Tibial nerve (tissue), 4 donors: ENCODE results near the gene NDUFB10. TPM values are rescaled to one million over a fixed set of nuclear protein-coding genes. Genes with fewer than 3 reads are reported as not detected.

Source experiments
- DNase-seq, 2 donors: peaks; one replicate each; pipeline ENCODE4 v3.0.0-alpha.2; 2019; ENCODE audit warnings: low spot score in 2 of 2
- H3K27ac ChIP-seq, 4 donors: fragments of 200-600 bp; sonication (generic) in 3 of 4; one replicate each; pipeline ENCODE4 v1.5.1; 2017 to 2019; ENCODE audit warnings: mild to moderate bottlenecking in 1 of 4
- H3K27me3 ChIP-seq, 2 donors: fragments of 200-600 bp; sonication (generic) in 1 of 2; one replicate each; pipeline versions ENCODE4 v1.5.1 to v1.6.0; 2017 to 2019
- H3K36me3 ChIP-seq, 3 donors: fragments of 200-600 bp; sonication (generic); one replicate each; pipeline ENCODE4 v1.5.1; 2018 to 2019
- H3K4me1 ChIP-seq, 4 donors: fragments of 200-600 bp; sonication (generic) in 3 of 4; one replicate each; pipeline ENCODE4 v1.5.1; 2017 to 2019
- H3K4me3 ChIP-seq, 4 donors: fragments of 200-600 bp; sonication (generic) in 3 of 4; one replicate each; pipeline ENCODE4 v1.5.1; 2017 to 2019; ENCODE audit warnings: mild to moderate bottlenecking in 1 of 4, moderate library complexity in 1 of 4
- H3K9me3 ChIP-seq, 4 donors: fragments of 200-600 bp; sonication (generic) in 3 of 4; one replicate each; pipeline ENCODE4 v1.5.1; 2017 to 2019
- CTCF ChIP-seq, 5 experiments: fragments of 200-600 bp in 3 of 5; fragments of 450-650 bp in 2 of 5; sonication (generic) in 3 of 5; IDR thresholded peaks; one replicate each; pipeline ENCODE4 v1.5.1; 2016 to 2019; ENCODE audit warnings: antibody characterized with exemption in 5 of 5, mild to moderate bottlenecking in 3 of 5, moderate library complexity in 2 of 5
- EP300 ChIP-seq, 2 donors: sonication (generic); formaldehyde crosslinking; IDR thresholded peaks; one replicate each; pipeline ENCODE4 v1.6.1; 2017; ENCODE audit warnings: antibody characterized with exemption in 2 of 2, mild to moderate bottlenecking in 1 of 2
- POLR2A ChIP-seq, 2 donors: fragments of 450-650 bp; IDR thresholded peaks; one replicate each; pipeline ENCODE4 v1.6.1; 2017; ENCODE audit warnings: antibody characterized with exemption in 2 of 2, mild to moderate bottlenecking in 2 of 2, moderate library complexity in 2 of 2
- WGBS, 2 donors: methylation state at CpG; one replicate each; pipeline ENCODE4 v1.1.5; 2018; 5-methylcytosine and 5-hydroxymethylcytosine counted together
- total RNA-seq, 4 donors: library from RNA; depleted of rRNA; stranded (reverse); fragments of >200 nt; gene quantifications; one replicate each; pipeline ENCODE4 v1.1.0, GENCODE V29; 2016

NDUFB10 gene
- total RNA-seq, 4 donors from 2014 or later: 86.9 to 136 (median 116) TPM

- Histone ChIP-seq H3K9me3 (no peaks in the 10 kb centered on the region), H3K4me1 (peaks cover 0 to 20% (median 10%) of the 10 kb centered on the region in 4 donors), H3K27ac (no peak overlapping the region), H3K36me3 (peaks cover 0 to 17% (median 0%) of the 10 kb centered on the region in 3 donors), H3K4me3 (no peak overlapping the region), H3K27me3 (no peaks in the 10 kb centered on the region)
- TF ChIP-seq EP300 (IDR thresholded peaks at IDR 0.05) (no peak), CTCF (IDR thresholded peaks at IDR 0.05) (no peak), POLR2A (IDR thresholded peaks at IDR 0.05) (no peak)
- no peak for DNase-seq
- 84 to 86% methylated on average over 19 to 21 of the region's 21 CpGs for WGBS, 2 donors
These were observed 14.6 kb upstream of the NDUFB10 start for GRCh38 chr16:1944612-1945199.

DNA sequence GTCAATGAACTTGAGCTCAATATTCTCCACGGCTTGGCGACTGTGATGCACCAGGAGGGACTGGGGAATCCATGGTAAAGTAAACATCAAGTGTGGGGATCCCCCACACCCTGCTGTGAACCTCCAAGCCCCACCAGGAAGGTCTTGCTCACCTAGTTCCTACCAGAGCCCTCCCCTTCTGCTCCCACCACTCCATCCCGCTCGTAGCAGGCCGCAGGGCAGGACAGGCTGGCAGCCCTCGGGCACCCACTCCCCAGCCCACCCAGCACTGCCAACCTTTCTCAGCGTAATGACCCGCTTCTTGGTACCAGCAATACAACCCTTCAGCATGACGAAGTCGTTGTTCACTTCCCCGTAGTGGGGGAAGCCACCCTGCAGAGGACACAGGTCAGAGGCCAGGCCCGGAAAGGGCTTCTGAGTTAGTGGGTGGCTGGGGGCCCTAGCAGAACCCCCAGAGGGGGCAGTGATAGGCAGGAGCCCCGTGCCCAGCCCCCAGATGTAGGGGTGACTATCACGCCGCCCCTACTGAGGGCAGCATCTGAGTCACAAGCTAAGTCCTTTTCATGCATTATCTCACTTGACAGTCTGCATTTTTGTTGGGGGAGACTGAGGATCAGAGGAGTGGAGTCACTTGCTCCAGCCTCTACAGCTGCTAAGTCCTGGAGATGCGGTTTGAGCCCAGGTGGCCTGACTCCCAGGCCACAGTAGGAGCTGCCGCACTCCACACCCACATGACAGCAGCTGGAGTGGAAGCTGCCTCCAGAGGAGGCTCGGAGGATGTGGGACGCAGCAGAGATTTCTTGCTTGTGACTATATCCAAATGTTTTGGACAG, 13.6 kb upstream of the NDUFB10 start:
- no peak for DNase-seq

DNA sequence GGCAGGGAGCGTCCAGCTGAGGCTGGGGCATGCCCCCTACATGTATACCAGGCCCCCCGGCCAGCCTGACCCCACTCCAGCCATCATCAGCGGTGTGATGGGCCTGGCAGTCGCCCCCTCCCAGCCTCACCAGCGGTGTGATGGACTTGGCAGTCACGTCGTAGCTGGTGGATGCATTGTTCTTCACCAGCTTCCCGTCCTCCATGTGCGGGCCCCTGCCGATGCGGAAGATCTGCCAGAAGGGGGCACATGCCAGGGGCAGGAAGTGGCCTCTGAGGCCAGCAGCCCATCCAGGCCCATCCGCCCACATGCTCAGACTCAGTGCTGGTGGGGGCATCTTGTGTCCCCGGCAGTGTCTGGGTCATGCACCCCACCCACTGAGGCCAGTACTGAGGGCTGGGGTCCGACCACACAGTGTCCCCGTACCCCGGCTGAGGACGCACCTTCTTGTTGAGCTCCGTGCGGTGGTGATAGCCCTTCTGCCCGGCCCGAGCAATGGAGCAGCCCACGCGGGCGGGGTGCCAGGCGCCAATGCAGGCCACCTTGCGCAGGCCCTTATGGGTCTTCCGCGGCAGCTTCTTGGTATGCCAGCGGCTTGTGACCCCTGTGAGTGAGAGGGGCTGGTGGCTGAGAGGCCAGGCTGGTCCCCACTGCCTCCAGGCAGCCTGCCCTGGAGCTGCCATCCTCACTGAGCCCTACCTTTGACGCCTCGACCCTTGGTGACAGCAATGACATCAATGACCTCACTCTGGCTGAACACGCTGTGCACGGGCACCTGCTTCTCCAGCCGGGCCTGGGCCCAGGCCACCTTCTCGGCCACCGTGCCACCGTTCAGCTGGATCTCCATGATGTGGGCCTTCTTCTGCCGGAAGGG, 12.6 kb upstream of the NDUFB10 start:
- DNase-seq: no peak
- H3K9me3 ChIP-seq: no peaks in the 10 kb centered on the region

More for the DNA sequence above, 13.6 kb upstream of the NDUFB10 start:
- H3K4me3 ChIP-seq: no peak overlapping the region
- peaks cover 0 to 20% (median 10%) of the 10 kb centered on the region in 4 donors for H3K4me1 ChIP-seq
- H3K27ac ChIP-seq: no peak overlapping the region
- peaks cover 0 to 7% (median 0%) of the 10 kb centered on the region in 3 donors for H3K36me3 ChIP-seq
- 84 to 86% methylated on average over 15 to 18 of the region's 19 CpGs for WGBS, 2 donors
- no peaks in the 10 kb centered on the region for H3K9me3 ChIP-seq
- TF ChIP-seq EP300 (IDR thresholded peaks at IDR 0.05) (no peak), CTCF (IDR thresholded peaks at IDR 0.05) (no peak), POLR2A (IDR thresholded peaks at IDR 0.05) (no peak)
- no peaks in the 10 kb centered on the region for H3K27me3 ChIP-seq

GRCh38 chr16:1947369-1947670, 12.0 kb upstream of the NDUFB10 start:
- WGBS, 2 donors: 89 to 92% methylated on average over 9 of the region's 9 CpGs
- no peaks in the 10 kb centered on the region for H3K36me3 ChIP-seq
- no peak overlapping the region for H3K27ac ChIP-seq
- no peaks in the 10 kb centered on the region for H3K9me3 ChIP-seq
- peaks cover 0 to 11% (median 3%) of the 10 kb centered on the region in 4 donors for H3K4me1 ChIP-seq
- TF ChIP-seq EP300 (IDR thresholded peaks at IDR 0.05): no peak
- TF ChIP-seq CTCF (IDR thresholded peaks at IDR 0.05): no peak
- no peak for TF ChIP-seq POLR2A (IDR thresholded peaks at IDR 0.05)
- no peak overlapping the region for H3K4me3 ChIP-seq
- no peak for DNase-seq
- H3K27me3 ChIP-seq: no peaks in the 10 kb centered on the region

More for the DNA sequence above, 12.6 kb upstream of the NDUFB10 start:
- TF ChIP-seq POLR2A (IDR thresholded peaks at IDR 0.05) (no peak), EP300 (IDR thresholded peaks at IDR 0.05) (no peak), CTCF (IDR thresholded peaks at IDR 0.05) (no peak)
- Histone ChIP-seq H3K4me1 (peaks cover 0 to 17% (median 9%) of the 10 kb centered on the region in 4 donors), H3K36me3 (no peaks in the 10 kb centered on the region), H3K27me3 (no peaks in the 10 kb centered on the region), H3K27ac (no peak overlapping the region), H3K4me3 (no peak overlapping the region)
- WGBS, 2 donors: 71 to 80% methylated on average over 27 to 37 of the region's 38 CpGs
